Loucy (cell line): ENCODE measurements around the gene HMCN1.

Experiments used
- EZH2phosphoT487 ChIP-seq: fragments of 200-600 bp; IDR thresholded peaks from 2 replicates; pipeline ENCODE4 v1.6.1; 2018; ENCODE audit warnings: antibody characterized with exemption, mild to moderate bottlenecking, moderate library complexity, borderline replicate concordance
- TF ChIP-seq, protein P1 (sequence below): fragments of 200-600 bp; sonication (generic); conservative IDR thresholded peaks from 2 replicates; pipeline ENCODE4 v1.5.1; 2014; ENCODE audit warnings: mild to moderate bottlenecking, antibody characterized with exemption, low read length

DNA sequence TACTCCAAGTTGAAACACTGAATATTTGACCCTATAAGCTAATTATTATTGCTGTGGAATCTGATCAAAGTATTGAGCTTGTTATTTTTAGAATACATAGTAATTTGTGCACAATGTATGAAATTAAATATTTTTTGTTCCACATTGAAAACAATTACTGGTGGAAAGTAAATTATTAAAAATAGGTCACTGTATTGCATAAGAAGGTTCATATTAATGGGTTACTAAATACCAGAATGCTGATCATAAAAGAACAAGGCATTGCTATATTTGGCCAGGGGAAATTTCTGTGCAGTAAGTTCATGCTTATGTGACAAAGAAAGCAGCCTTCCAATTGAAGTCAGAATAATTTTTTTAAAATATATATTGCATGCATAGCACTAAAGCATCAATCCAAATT is 481.4 kb downstream of the HMCN1 start:
- TF ChIP-seq, protein P1, sequence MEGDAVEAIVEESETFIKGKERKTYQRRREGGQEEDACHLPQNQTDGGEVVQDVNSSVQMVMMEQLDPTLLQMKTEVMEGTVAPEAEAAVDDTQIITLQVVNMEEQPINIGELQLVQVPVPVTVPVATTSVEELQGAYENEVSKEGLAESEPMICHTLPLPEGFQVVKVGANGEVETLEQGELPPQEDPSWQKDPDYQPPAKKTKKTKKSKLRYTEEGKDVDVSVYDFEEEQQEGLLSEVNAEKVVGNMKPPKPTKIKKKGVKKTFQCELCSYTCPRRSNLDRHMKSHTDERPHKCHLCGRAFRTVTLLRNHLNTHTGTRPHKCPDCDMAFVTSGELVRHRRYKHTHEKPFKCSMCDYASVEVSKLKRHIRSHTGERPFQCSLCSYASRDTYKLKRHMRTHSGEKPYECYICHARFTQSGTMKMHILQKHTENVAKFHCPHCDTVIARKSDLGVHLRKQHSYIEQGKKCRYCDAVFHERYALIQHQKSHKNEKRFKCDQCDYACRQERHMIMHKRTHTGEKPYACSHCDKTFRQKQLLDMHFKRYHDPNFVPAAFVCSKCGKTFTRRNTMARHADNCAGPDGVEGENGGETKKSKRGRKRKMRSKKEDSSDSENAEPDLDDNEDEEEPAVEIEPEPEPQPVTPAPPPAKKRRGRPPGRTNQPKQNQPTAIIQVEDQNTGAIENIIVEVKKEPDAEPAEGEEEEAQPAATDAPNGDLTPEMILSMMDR, result no peak
- TF ChIP-seq EZH2phosphoT487, result no peak
